Activated naive CD4-positive, alpha-beta T cell (primary cell): ENCODE data around the gene SHISA3.

Source experiments
- DNase-seq, 4 experiments: peaks; one replicate each; lab custom pipeline; 2025; lab: John Stamatoyannopoulos, UW

SHISA3 gene

GRCh38 chr4:42391981-42392380, 5.3 kb upstream of the SHISA3 start:
- no peak for DNase-seq

GRCh38 chr4:42392436-42392835, 4.9 kb upstream of the SHISA3 start:
- DNase-seq = no peak

GRCh38 chr4:42395595-42395994, 1.7 kb upstream of the SHISA3 start:
- no peak for DNase-seq

GRCh38 chr4:42396361-42396751, 932 bp upstream of the SHISA3 start:
- DNase-seq = no peak

GRCh38 chr4:42397635-42398170, 415 bp downstream of the SHISA3 start:
- DNase-seq = no peak

- DNase-seq = no peak
These were observed 1.0 kb downstream of the SHISA3 start for GRCh38 chr4:42398171-42398870.

- DNase-seq = no peak
These were observed 1.6 kb downstream of the SHISA3 start for GRCh38 chr4:42398871-42399331.

- no peak for DNase-seq
These were observed 2.1 kb downstream of the SHISA3 start for GRCh38 chr4:42399393-42399792.

GRCh38 chr4:42401171-42401570, 3.9 kb downstream of the SHISA3 start:
- no peak for DNase-seq

GRCh38 chr4:42404001-42404400, 6.7 kb downstream of the SHISA3 start:
- no peak for DNase-seq

GRCh38 chr4:42410446-42410845, 13.2 kb downstream of the SHISA3 start:
- no peak for DNase-seq

GRCh38 chr4:42411803-42412202, 14.5 kb downstream of the SHISA3 start:
- no peak for DNase-seq

- no peak for DNase-seq
These were observed 15.0 kb downstream of the SHISA3 start for GRCh38 chr4:42412251-42412650.

- no peak for DNase-seq
These were observed 18.0 kb downstream of the SHISA3 start for GRCh38 chr4:42415281-42415680.

- no peak for DNase-seq
These were observed 18.7 kb downstream of the SHISA3 start for GRCh38 chr4:42416017-42416416.

GRCh38 chr4:42417550-42417949, 20.3 kb downstream of the SHISA3 start:
- DNase-seq = no peak

- no peak for DNase-seq
These were observed 22.9 kb downstream of the SHISA3 start for GRCh38 chr4:42420140-42420539.

- DNase-seq = no peak
These were observed 28.1 kb downstream of the SHISA3 start for GRCh38 chr4:42425146-42426065.

GRCh38 chr4:42428036-42428435, 30.7 kb downstream of the SHISA3 start:
- no peak for DNase-seq

GRCh38 chr4:42436928-42437565, 39.8 kb downstream of the SHISA3 start:
- DNase-seq = no peak

- DNase-seq = no peak
These were observed 42.8 kb downstream of the SHISA3 start for GRCh38 chr4:42440083-42440482.

- DNase-seq = no peak
These were observed 45.3 kb downstream of the SHISA3 start for GRCh38 chr4:42442601-42443000.
